Lung (tissue), 12 donors: ENCODE results near the gene NDUFA13. TPM values are rescaled to one million over a fixed set of nuclear protein-coding genes. Genes with fewer than 3 reads are reported as not detected.

Experiments
- ATAC-seq: fragments of 200-7000 bp; cut with Tn5 transposase; one replicate; pipeline ENCODE4 v1.9.1; 2020; ENCODE audit warnings: moderate number of reproducible peaks; ENCODE audit not compliant: insufficient read depth, low FRiP score
- DNase-seq, 3 donors: peaks; one replicate each; pipeline ENCODE4 v3.0.0-alpha.2; 2013 to 2017
- H3K27ac ChIP-seq, 2 donors: one replicate each; pipeline ENCODE4 v1.5.1; 2013; ENCODE audit warnings: mild to moderate bottlenecking in 2 of 2, moderate library complexity in 2 of 2, control low read depth in 1 of 2, inconsistent platforms in 1 of 2, low read depth in 1 of 2, low read length in 1 of 2
- H3K27me3 ChIP-seq, 3 donors: one replicate each; pipeline ENCODE4 v1.5.1; 2013; ENCODE audit warnings: low read length in 2 of 3; ENCODE audit not compliant: control insufficient read depth in 3 of 3, insufficient read depth in 3 of 3
- H3K36me3 ChIP-seq, 4 donors: one replicate each; pipeline ENCODE4 v1.5.1; 2013; ENCODE audit warnings: low read length in 4 of 4, mild to moderate bottlenecking in 1 of 4, moderate library complexity in 1 of 4; ENCODE audit not compliant: control insufficient read depth in 4 of 4, insufficient read depth in 4 of 4
- H3K4me1 ChIP-seq, 5 donors: one replicate each; pipeline ENCODE4 v1.5.1; 2013; ENCODE audit warnings: low read length in 5 of 5, mild to moderate bottlenecking in 2 of 5, moderate library complexity in 1 of 5; ENCODE audit not compliant: control insufficient read depth in 5 of 5, insufficient read depth in 5 of 5
- H3K4me3 ChIP-seq: one replicate; pipeline ENCODE4 v1.5.1; 2013; ENCODE audit warnings: mild to moderate bottlenecking, control low read depth, moderate library complexity
- H3K9ac ChIP-seq, 2 donors: one replicate each; pipeline ENCODE4 v1.5.1; 2013; ENCODE audit warnings: low read length in 2 of 2, control low read depth in 1 of 2; ENCODE audit not compliant: insufficient read depth in 1 of 2
- H3K9me3 ChIP-seq, 4 donors: one replicate each; pipeline ENCODE4 v1.5.1; 2013; ENCODE audit warnings: low read length in 3 of 4, mild to moderate bottlenecking in 1 of 4, moderate library complexity in 1 of 4; ENCODE audit not compliant: control insufficient read depth in 4 of 4, insufficient read depth in 3 of 4
- CTCF ChIP-seq: IDR thresholded peaks from 2 replicates; pipeline ENCODE4 v1.5.1; 2012; ENCODE audit warnings: mild to moderate bottlenecking; ENCODE audit errors: control extremely low read depth, extremely low read depth
- WGBS, 2 donors: extraction: QIAGEN DNeasy Blood & Tissue Kit; methylation state at CpG; one replicate each; pipeline ENCODE4 v1.1.7; 2013; 5-methylcytosine and 5-hydroxymethylcytosine counted together
- polyA plus RNA-seq, 2 donors: library from polyadenylated mRNA; stranded (reverse); fragments of 200-250 nt; gene quantifications; one replicate each; pipeline ENCODE4 v1.2.1, GENCODE V29; 2013
- total RNA-seq, 2 donors: library from RNA; depleted of rRNA in 1 of 2; stranded (reverse); fragments of >200 nt in 1 of 2; gene quantifications; one replicate each; pipeline ENCODE4 v1.2.1, GENCODE V29; 2014 to 2021
- donor health status: control.
- donor health status: control.
- donor health status: Bipolar disorder and iron deficiency.
- donor health status: healthy.
- donor health status: DM: yes; HTN: yes; CAD: no.

The NDUFA13 gene
- total and polyA plus RNA-seq, 4 donors = 63.7 to 360 (median 311) TPM

GRCh38 chr19:19543101-19543500 is 27.1 kb downstream of the NDUFA13 start:
- no peak overlapping the region for H3K4me3 ChIP-seq
- no peak for ATAC-seq
- no peak for TF ChIP-seq CTCF
- H3K9me3 ChIP-seq = peaks cover 0 to 11% (median 0%) of the 10 kb centered on the region in 4 donors
- WGBS, 2 donors = 89 to 90% methylated on average over 13 of the region's 13 CpGs
- no peak overlapping the region for H3K27ac ChIP-seq
- no peak for DNase-seq
- no peaks in the 10 kb centered on the region for H3K36me3 ChIP-seq
- no peak overlapping the region for H3K9ac ChIP-seq
- H3K27me3 ChIP-seq = peaks cover 8 to 30% (median 23%) of the 10 kb centered on the region in 3 donors
- peaks cover 0 to 31% (median 13%) of the 10 kb centered on the region in 5 donors for H3K4me1 ChIP-seq

GRCh38 chr19:19543640-19544039 is 27.6 kb downstream of the NDUFA13 start:
- H3K4me3 ChIP-seq = no peak overlapping the region
- H3K36me3 ChIP-seq = no peaks in the 10 kb centered on the region
- 87 to 90% methylated on average over 19 of the region's 19 CpGs for WGBS, 2 donors
- no peak for TF ChIP-seq CTCF
- peaks cover 8 to 27% (median 19%) of the 10 kb centered on the region in 3 donors for H3K27me3 ChIP-seq
- DNase-seq = no peak
- H3K9ac ChIP-seq = no peak overlapping the region
- peaks cover 0 to 33% (median 13%) of the 10 kb centered on the region in 5 donors for H3K4me1 ChIP-seq
- H3K9me3 ChIP-seq = peaks cover 0 to 11% (median 0%) of the 10 kb centered on the region in 4 donors
- no peak overlapping the region for H3K27ac ChIP-seq
- ATAC-seq = no peak

GRCh38 chr19:19544257-19544953 is 28.4 kb downstream of the NDUFA13 start:
- 92 to 93% methylated on average over 75 of the region's 75 CpGs for WGBS, 2 donors
- no peak for ATAC-seq
- Histone ChIP-seq H3K27me3 (peaks cover 8 to 23% (median 13%) of the 10 kb centered on the region in 3 donors), H3K36me3 (no peaks in the 10 kb centered on the region), H3K4me3 (no peak overlapping the region), H3K4me1 (peaks cover 0 to 34% (median 13%) of the 10 kb centered on the region in 5 donors), H3K9ac (no peak overlapping the region), H3K27ac (no peak overlapping the region), H3K9me3 (peaks cover 0 to 14% (median 0%) of the 10 kb centered on the region in 4 donors)
- no peak for TF ChIP-seq CTCF
- no peak for DNase-seq
